Breast epithelium (tissue), 4 donors: ENCODE measurements around the gene SNX24. TPM values are rescaled to one million over a fixed set of nuclear protein-coding genes. Genes with fewer than 3 reads are reported as not detected.

Experiments
- DNase-seq, 2 donors: peaks; one replicate each; pipeline ENCODE4 v3.0.0-alpha.2; 2019; ENCODE audit warnings: low spot score in 2 of 2
- H3K27ac ChIP-seq, 2 donors: fragments of 200-600 bp; sonication (generic) in 1 of 2; one replicate each; pipeline ENCODE4 v1.5.1; 2016 to 2019; ENCODE audit warnings: mild to moderate bottlenecking in 1 of 2
- H3K27me3 ChIP-seq, 2 donors: fragments of 200-600 bp; sonication (generic) in 1 of 2; one replicate each; pipeline versions ENCODE4 v1.5.1 to v1.6.0; 2017 to 2019; ENCODE audit warnings: control low read depth in 1 of 2, mild to moderate bottlenecking in 1 of 2
- H3K36me3 ChIP-seq: fragments of 200-600 bp; one replicate; pipeline ENCODE4 v1.5.1; 2019
- H3K4me1 ChIP-seq, 2 donors: fragments of 200-600 bp; sonication (generic); one replicate each; pipeline ENCODE4 v1.5.1; 2016 to 2019; ENCODE audit warnings: control low read depth in 1 of 2
- H3K4me3 ChIP-seq, 3 donors: fragments of 200-600 bp; sonication (generic); 1 replicate in 2 of 3; 2 replicates in 1 of 3; pipeline ENCODE4 v1.5.1; 2016 to 2019; ENCODE audit warnings: mild to moderate bottlenecking in 3 of 3, moderate library complexity in 2 of 3
- H3K9me3 ChIP-seq, 2 donors: fragments of 200-600 bp; sonication (generic) in 1 of 2; one replicate each; pipeline ENCODE4 v1.5.1; 2016 to 2019; ENCODE audit warnings: control low read depth in 1 of 2
- POLR2A ChIP-seq: fragments of 450-650 bp; IDR thresholded peaks from one replicate; pipeline ENCODE4 v1.6.1; 2016; ENCODE audit warnings: antibody characterized with exemption, mild to moderate bottlenecking, moderate library complexity
- POLR2AphosphoS5 ChIP-seq, 3 donors: sonication (generic); formaldehyde crosslinking; IDR thresholded peaks; one replicate each; pipeline ENCODE4 v1.6.1; 2017; ENCODE audit warnings: antibody characterized with exemption in 3 of 3
- intact Hi-C: fragments of 100-400 bp; cut with DNase I; formaldehyde crosslinking; loops from one replicate; pipeline ENCODE4 v1.15.1; 2023; ENCODE audit warnings: low total_unique reads
- total RNA-seq, 3 donors: library from RNA; depleted of rRNA; stranded (reverse); fragments of >200 nt; gene quantifications; one replicate each; pipeline ENCODE4 v1.1.0, GENCODE V29; 2016
- TF ChIP-seq, protein P1 (sequence below), 3 donors: fragments of 450-650 bp; IDR thresholded peaks; one replicate each; pipeline ENCODE4 v1.5.1; 2016 to 2017; ENCODE audit warnings: antibody characterized with exemption in 3 of 3, mild to moderate bottlenecking in 3 of 3, moderate library complexity in 3 of 3

The SNX24 gene
- total RNA-seq, 3 donors from 2014 or later = 13.1 to 18.4 (median 15.4) TPM

DNA sequence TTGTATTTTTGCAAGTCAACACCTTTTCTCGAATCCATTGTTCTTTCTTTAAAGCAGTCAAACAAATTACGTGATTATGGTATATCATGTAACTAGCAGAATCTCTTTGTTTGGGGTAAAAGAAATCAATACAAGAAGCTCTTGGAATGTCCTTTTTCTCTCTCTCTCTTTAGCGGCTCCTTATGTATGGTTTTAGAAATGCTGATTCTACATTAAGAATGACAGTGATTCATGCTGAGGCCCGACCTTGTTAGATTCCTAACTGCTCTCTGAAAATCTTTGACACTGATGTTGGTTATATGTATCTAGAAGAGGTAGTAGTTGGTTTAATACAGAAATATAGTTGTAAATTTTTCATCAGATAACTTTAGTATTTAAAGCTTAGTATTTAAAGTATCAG lies 76.4 kb downstream of the SNX24 start:
- TF ChIP-seq, protein P1, sequence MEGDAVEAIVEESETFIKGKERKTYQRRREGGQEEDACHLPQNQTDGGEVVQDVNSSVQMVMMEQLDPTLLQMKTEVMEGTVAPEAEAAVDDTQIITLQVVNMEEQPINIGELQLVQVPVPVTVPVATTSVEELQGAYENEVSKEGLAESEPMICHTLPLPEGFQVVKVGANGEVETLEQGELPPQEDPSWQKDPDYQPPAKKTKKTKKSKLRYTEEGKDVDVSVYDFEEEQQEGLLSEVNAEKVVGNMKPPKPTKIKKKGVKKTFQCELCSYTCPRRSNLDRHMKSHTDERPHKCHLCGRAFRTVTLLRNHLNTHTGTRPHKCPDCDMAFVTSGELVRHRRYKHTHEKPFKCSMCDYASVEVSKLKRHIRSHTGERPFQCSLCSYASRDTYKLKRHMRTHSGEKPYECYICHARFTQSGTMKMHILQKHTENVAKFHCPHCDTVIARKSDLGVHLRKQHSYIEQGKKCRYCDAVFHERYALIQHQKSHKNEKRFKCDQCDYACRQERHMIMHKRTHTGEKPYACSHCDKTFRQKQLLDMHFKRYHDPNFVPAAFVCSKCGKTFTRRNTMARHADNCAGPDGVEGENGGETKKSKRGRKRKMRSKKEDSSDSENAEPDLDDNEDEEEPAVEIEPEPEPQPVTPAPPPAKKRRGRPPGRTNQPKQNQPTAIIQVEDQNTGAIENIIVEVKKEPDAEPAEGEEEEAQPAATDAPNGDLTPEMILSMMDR (IDR thresholded peaks at IDR 0.05) = no peak
- TF ChIP-seq POLR2AphosphoS5 (IDR thresholded peaks at IDR 0.05) (no peak), POLR2A (no peak)

DNA sequence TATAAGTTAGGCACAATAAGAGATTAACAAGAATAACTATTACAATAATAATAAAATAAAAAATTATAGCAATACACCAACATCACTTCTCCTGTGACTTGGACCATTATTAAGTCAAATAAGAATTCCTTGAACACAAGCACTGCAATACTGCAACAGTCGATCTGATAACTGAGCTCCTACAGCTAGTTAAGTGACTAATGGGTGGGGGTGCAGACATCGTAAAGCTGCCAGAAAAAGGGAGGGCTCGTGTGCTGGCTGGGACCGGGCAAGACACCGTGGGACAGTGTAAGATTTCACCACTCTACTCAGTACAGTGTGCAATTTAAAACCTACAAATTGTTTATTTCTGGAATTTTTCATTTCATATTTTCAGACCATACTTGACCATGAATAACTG lies 78.8 kb downstream of the SNX24 start:
- intact Hi-C loops = no loop called here
- TF ChIP-seq POLR2A (no peak), POLR2AphosphoS5 (IDR thresholded peaks at IDR 0.05) (no peak)
- TF ChIP-seq, protein P1 (IDR thresholded peaks at IDR 0.05) = no peak
- no peak for DNase-seq
- Histone ChIP-seq H3K27ac (no peak overlapping the region), H3K4me1 (no peaks in the 10 kb centered on the region), H3K27me3 (no peaks in the 10 kb centered on the region), H3K36me3 (no peaks in the 10 kb centered on the region), H3K4me3 (no peak overlapping the region), H3K9me3 (no peaks in the 10 kb centered on the region)

More for the DNA sequence above, 76.4 kb downstream of the SNX24 start:
- Histone ChIP-seq H3K9me3 (no peaks in the 10 kb centered on the region), H3K27me3 (no peaks in the 10 kb centered on the region), H3K4me3 (no peak overlapping the region), H3K4me1 (no peaks in the 10 kb centered on the region), H3K36me3 (no peaks in the 10 kb centered on the region), H3K27ac (no peak overlapping the region)
- DNase-seq = no peak
- intact Hi-C loops = no loop called here

DNA sequence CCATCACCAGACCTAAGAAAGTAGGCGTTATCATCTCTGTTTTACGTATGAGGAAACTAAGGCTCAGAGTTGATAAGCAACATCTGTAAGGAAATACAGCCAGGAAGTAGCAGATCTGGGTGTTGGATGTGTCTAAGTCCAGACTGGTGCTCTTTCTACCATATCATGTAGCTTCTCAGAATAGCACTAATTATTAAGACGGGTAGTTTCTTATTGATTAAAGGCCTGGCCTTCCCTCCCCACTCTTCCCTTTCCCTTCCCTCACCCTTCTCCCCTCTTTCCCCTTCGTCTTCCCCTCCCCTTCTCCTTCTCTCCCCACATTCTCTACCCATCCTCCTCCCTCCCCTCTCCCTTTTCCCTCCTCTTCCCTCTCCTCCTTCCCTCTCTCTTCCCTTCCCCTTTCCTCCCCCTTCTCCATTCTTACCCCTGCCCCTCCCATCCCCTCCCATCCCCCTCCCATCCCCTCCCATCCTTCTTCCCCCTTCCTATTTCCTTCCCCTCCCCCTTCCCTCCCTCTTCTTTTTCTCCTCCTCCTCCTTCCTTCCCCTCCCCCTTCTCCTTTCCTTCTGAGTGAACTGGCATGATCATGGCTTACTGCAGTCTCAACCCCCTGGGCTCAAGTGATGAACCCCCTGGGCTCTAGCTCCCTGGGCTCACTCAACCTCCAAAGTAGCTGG lies 79.4 kb downstream of the SNX24 start:
- Histone ChIP-seq H3K27me3 (no peaks in the 10 kb centered on the region), H3K9me3 (no peaks in the 10 kb centered on the region), H3K36me3 (no peaks in the 10 kb centered on the region), H3K4me1 (no peaks in the 10 kb centered on the region), H3K27ac (no peak overlapping the region), H3K4me3 (no peak overlapping the region)
- DNase-seq = no peak
- intact Hi-C loops = no loop called here
- TF ChIP-seq, protein P1 (IDR thresholded peaks at IDR 0.05) = no peak
- TF ChIP-seq POLR2A = no peak
- TF ChIP-seq POLR2AphosphoS5 (IDR thresholded peaks at IDR 0.05) = no peak

DNA sequence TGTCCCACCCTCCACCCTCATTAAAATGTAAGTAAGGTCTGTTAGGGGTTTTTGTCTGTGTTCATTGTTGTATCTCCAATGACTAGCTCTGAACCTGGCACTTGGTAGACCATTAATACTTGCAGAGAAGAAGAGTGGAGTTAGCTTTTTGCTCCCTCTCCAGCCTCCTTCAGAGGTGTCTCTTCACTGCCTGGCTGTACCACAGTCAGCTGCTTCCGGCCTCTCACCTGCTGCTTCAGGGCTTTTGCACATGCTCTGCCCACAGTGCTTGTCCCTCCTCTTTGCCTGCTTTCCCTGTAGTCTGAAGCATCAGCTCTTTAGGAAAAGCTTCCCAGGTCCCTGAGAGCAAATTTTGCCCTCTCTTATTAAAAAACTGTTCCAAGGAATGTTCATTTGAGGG lies 83.6 kb downstream of the SNX24 start:
- DNase-seq = no peak
- Histone ChIP-seq H3K4me1 (no peaks in the 10 kb centered on the region), H3K4me3 (no peak overlapping the region), H3K36me3 (no peaks in the 10 kb centered on the region), H3K27me3 (no peaks in the 10 kb centered on the region), H3K9me3 (no peaks in the 10 kb centered on the region), H3K27ac (no peak overlapping the region)
- intact Hi-C loops = no loop called here
- TF ChIP-seq POLR2A = no peak
- TF ChIP-seq, protein P1 (IDR thresholded peaks at IDR 0.05) = no peak
- TF ChIP-seq POLR2AphosphoS5 (IDR thresholded peaks at IDR 0.05) = no peak

DNA sequence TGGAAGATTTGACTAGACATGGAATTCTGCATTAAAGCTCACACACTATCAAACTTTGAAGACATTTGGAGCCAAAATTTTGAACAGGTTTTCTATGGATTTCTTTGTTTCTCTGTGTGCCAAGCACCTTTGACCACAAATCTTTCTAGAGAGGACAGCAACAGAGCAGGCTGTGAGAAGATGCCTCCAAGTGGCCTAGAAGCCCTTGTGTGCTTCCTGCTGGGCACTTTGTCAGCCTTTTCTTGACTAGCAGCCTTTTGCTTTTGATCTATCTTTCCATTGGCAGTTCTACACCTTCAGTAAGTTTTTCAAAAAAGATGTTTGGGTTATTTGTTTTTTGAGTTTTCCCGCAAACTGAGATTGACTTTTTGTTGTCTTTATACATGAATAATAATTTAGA lies 84.6 kb downstream of the SNX24 start:
- Histone ChIP-seq H3K9me3 (no peaks in the 10 kb centered on the region), H3K4me1 (no peaks in the 10 kb centered on the region), H3K27ac (no peak overlapping the region), H3K36me3 (no peaks in the 10 kb centered on the region), H3K4me3 (no peak overlapping the region), H3K27me3 (no peaks in the 10 kb centered on the region)
- no peak for TF ChIP-seq POLR2AphosphoS5 (IDR thresholded peaks at IDR 0.05)
- TF ChIP-seq, protein P1 (IDR thresholded peaks at IDR 0.05) = no peak
- TF ChIP-seq POLR2A = no peak
- intact Hi-C loops = no loop called here
- no peak for DNase-seq
